ENCODE data around the gene PFAS. TPM values are rescaled to one million over a fixed set of nuclear protein-coding genes. Genes with fewer than 3 reads are reported as not detected.
A peak's percentile ranks its signal among the peaks of the same experiment; 100 is the strongest.
"Not testable (repeated sequence)": the region's sequence is repeated elsewhere in the genome, so short reads cannot be mapped to it uniquely, and the experiment has no call there.

PFAS gene, protein sequence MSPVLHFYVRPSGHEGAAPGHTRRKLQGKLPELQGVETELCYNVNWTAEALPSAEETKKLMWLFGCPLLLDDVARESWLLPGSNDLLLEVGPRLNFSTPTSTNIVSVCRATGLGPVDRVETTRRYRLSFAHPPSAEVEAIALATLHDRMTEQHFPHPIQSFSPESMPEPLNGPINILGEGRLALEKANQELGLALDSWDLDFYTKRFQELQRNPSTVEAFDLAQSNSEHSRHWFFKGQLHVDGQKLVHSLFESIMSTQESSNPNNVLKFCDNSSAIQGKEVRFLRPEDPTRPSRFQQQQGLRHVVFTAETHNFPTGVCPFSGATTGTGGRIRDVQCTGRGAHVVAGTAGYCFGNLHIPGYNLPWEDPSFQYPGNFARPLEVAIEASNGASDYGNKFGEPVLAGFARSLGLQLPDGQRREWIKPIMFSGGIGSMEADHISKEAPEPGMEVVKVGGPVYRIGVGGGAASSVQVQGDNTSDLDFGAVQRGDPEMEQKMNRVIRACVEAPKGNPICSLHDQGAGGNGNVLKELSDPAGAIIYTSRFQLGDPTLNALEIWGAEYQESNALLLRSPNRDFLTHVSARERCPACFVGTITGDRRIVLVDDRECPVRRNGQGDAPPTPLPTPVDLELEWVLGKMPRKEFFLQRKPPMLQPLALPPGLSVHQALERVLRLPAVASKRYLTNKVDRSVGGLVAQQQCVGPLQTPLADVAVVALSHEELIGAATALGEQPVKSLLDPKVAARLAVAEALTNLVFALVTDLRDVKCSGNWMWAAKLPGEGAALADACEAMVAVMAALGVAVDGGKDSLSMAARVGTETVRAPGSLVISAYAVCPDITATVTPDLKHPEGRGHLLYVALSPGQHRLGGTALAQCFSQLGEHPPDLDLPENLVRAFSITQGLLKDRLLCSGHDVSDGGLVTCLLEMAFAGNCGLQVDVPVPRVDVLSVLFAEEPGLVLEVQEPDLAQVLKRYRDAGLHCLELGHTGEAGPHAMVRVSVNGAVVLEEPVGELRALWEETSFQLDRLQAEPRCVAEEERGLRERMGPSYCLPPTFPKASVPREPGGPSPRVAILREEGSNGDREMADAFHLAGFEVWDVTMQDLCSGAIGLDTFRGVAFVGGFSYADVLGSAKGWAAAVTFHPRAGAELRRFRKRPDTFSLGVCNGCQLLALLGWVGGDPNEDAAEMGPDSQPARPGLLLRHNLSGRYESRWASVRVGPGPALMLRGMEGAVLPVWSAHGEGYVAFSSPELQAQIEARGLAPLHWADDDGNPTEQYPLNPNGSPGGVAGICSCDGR (N-terminal part only)
- total RNA-seq = 100 to 1,000 TPM; 113 to 141 TPM

DNA sequence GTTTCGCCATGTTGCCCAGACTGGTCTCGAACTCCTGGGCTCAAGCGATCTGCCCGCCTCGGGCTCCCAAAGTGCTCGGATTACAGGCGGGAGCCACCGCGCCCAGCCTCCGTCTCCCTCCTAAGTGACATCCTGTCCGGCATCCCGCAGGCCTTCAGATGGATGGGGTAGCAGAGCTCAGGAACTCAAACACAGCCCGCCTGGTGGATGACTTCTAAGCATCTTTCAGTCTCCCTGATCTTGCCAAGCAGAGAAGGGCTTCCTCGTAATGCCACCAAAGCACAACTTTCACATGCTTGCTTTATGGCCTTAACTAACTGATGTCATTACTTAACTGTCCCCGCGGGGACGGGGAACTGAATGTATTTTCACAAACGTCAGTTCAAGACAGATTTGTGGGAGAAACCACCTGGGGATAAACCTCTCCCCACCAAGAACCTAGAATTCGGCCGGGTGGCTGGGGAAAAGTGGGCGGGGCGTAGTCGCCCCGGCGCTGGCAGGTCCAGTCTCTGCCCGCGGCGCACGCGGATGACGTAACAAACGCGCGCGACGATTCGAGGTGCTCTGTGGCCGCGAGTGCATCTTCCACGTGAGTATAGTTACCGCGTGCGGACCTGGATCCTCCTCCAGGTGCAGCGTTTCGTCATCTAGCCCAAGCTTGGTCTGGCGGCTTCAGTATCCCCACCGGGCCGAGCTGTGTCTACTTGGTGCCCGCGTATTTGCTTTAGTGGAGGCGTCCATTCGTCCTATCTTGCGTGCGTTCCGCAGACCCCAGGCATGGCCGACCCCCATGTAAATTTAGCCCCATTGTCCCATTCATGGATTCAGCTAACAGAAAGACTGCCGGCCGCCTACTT lies at the start of gene PFAS:
Gene PFAS (plus strand): TSS at position 539 of the 857 bp plus-strand sequence. CDS start 4,649 bp downstream, outside the sequence.
- intact Hi-C loops (cut with DNase I, micrococcal nuclease) = loop anchor here (1.0 to 5.0 kb wide), 18 partner anchors 27 to 1010 kb away; partner anchors contain the start of genes RANGRF (in 2 of the 2), RPL26 (in 2 of the 2), ALOXE3 (in 1 of the 2) and CNTROB (in 1 of the 2)
- H3K4me3 Mint-ChIP-seq = peak within 1 kb of the TSS; percentile 94
- H3K9me3 Mint-ChIP-seq (ENCODE audit: low read depth) = no peaks in the 10 kb centered on the region
- H3K27me3 Mint-ChIP-seq = no peaks in the 10 kb centered on the region
- DNase-seq = peak; percentile 98
- CTCF ChIA-PET = interaction anchor here (0.5 to 2.2 kb wide), 13 partner anchors 11 to 506 kb away, joined by 3 to 14 read pairs (median 4); no protein-coding TSS in a partner anchor
- peaks cover 37% of the 10 kb centered on the region for H3K36me3 Mint-ChIP-seq (ENCODE audit: low read depth)
- peak; percentile 57 for ATAC-seq
- H3K27ac Mint-ChIP-seq = peak within 1 kb of the TSS; percentile 98
- peaks cover 36% of the 10 kb centered on the region for H3K4me1 Mint-ChIP-seq
- POLR2A ChIA-PET = interaction anchor here (0.6 to 4.0 kb wide), 15 partner anchors 24 to 353 kb away, joined by 3 to 40 read pairs (median 5); partner anchors contain the start of genes ALOXE3, BORCS6, RANGRF and SLC25A35

DNA sequence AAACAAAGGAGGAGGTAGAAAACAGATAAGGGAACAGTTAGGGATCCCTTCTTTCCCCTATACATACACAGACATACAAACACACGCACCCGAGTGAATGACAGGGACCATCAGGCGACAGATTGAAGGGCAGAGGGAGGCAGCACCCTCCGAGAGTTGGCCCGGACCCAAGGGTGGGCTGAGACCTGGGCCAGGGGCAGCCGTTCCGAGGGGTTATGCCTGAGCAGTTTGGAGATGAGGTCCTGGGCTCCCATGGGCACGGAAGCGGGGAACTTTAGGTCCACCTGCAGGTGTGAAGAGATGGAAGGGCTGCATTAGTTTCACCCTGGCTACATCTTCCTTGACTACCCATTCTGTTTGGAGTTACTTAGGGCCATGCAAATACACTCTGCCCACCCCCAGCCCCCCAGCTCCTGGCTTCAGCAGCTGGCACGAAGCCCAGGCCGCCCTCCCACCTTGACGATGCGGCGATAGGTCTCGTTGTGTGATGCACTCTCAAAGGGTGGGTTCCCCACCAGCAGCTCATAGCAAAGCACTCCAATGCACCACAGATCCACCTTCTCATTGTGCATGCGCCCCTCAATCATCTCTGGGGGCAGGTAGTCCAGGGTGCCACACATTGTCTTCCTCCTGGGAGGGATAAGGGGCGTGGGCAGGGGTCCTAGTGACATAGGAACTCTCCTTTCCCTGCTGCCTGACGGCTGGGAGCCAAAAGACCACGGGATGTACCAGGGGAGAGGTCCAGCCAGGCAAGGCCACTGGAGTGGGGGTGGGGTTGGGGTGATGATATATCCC lies 44.1 kb upstream of the PFAS start:
- peaks cover 15% of the 10 kb centered on the region for H3K4me1 Mint-ChIP-seq
- DNase-seq (no peak), ATAC-seq (no peak)
- H3K27me3 Mint-ChIP-seq = no peaks in the 10 kb centered on the region
- H3K27ac Mint-ChIP-seq = no peak overlapping the region
- POLR2A ChIA-PET = interaction anchor here (0.6 kb wide), 2 partner anchors 9 to 17 kb away, joined by 3 to 4 read pairs; no protein-coding TSS in a partner anchor
- no peaks in the 10 kb centered on the region for H3K9me3 Mint-ChIP-seq (ENCODE audit: low read depth)
- H3K4me3 Mint-ChIP-seq = no peak overlapping the region
- CTCF ChIA-PET = interaction anchor here (0.5 to 1.2 kb wide), 4 partner anchors 12 to 958 kb away, joined by 3 to 4 read pairs (median 3); no protein-coding TSS in a partner anchor
- intact Hi-C loops (cut with DNase I, micrococcal nuclease) = no loop called here
- peaks cover 70% of the 10 kb centered on the region for H3K36me3 Mint-ChIP-seq (ENCODE audit: low read depth)

DNA sequence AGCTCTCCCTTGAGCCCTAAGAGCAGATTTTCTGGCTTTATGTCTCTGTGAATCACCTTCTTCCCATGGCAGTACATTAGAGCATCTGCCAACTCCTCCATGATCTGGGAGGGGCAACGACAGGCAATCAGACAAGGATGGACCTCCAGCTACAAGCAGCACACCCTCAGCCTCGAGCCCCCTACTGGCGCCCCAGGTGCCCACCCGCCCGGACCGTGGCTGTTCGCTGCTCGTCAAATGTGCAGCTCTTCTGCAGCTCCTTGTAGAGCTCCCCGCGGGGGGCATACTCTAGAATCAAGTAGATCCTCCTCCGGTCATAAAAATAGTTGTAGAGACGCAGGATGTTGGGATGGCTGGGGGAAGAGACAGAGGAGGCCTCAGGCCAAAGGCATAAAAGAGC lies 42.6 kb upstream of the PFAS start:
- Mint-ChIP-seq H3K27me3 (no peaks in the 10 kb centered on the region), H3K27ac (no peak overlapping the region), H3K9me3 (ENCODE audit: low read depth) (no peaks in the 10 kb centered on the region), H3K36me3 (ENCODE audit: low read depth) (peaks cover 65% of the 10 kb centered on the region), H3K4me3 (no peak overlapping the region), H3K4me1 (peaks cover 21% of the 10 kb centered on the region)
- ATAC-seq (no peak), DNase-seq (no peak)
- intact Hi-C loops (cut with DNase I, micrococcal nuclease) = no loop called here
- POLR2A ChIA-PET = interaction anchor here (0.9 to 1.4 kb wide), 4 partner anchors 13 to 68 kb away, joined by 3 to 4 read pairs (median 4); partner anchors contain the start of gene BORCS6
- CTCF ChIA-PET = interaction anchor here (0.8 to 1.7 kb wide), 2 partner anchors 15 to 16 kb away, joined by 4 to 5 read pairs; partner anchors contain the start of gene BORCS6

DNA sequence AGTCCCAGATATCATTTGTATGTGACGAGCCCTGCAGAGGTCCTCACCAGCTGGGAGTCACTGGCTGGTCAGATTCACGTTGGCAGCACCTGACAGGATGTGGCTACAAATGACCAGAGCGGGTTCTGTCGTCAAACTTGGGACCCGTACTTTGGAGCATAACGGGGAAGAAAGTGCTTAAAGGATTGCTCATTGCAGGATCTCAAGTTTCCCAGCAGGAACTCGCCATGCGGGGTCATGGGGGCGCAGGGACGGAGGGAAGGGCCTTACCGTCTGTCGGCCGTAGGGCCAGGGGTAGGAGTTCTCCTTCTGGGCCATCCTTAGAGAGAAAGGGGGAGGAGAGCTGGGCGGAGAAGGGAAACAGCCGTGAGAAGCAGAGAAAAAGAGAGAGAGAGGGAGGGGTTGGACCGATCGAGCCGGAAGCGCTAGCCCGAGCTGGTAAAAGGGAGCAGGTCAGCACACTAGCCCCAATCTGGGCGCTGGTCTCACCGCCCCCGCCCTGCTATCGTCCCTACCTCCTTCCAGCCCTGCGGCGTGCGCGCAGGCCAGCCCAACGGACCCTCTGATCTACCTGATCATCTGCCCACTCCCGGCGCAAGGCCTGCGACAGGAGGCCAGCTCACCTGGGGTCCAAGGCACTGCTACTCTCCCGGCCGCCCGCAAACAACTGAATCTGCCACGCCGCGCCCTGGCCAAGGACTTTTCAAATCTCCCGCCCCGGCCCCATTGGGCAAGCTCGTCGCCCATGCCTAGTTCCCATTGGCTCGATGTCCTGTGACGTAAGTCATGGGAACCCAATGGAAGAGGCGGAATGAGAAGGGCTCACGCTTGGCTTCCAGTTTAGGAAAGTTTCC lies 39.0 kb upstream of the PFAS start, which contains the start of gene AURKB:
Gene AURKB (minus strand): TSS at position 669 of the 854 bp plus-strand sequence. CDS start 351 bp downstream, at position 318.
- peak; percentile 98 for ATAC-seq
- Mint-ChIP-seq H3K4me3 (peak within 1 kb of the TSS; percentile 99), H3K27me3 (no peaks in the 10 kb centered on the region), H3K27ac (peak within 1 kb of the TSS; percentile 97), H3K9me3 (ENCODE audit: low read depth) (no peaks in the 10 kb centered on the region), H3K4me1 (peaks cover 20% of the 10 kb centered on the region), H3K36me3 (ENCODE audit: low read depth) (peaks cover 45% of the 10 kb centered on the region)
- peak; percentile 96 for DNase-seq
- intact Hi-C loops (cut with DNase I, micrococcal nuclease) = loop anchor here (1.0 kb wide), 4 partner anchors 10 to 23 kb away; partner anchors contain the start of gene BORCS6 (in 1 of the 2)
- CTCF ChIA-PET = interaction anchor here (0.8 to 5.5 kb wide), 11 partner anchors 9 to 91 kb away, joined by 3 to 28 read pairs (median 5); no protein-coding TSS in a partner anchor
- POLR2A ChIA-PET = interaction anchor here (0.5 to 3.2 kb wide), 21 partner anchors 8 to 136 kb away, joined by 3 to 26 read pairs (median 4); partner anchors contain the start of genes BORCS6 and CTC1

DNA sequence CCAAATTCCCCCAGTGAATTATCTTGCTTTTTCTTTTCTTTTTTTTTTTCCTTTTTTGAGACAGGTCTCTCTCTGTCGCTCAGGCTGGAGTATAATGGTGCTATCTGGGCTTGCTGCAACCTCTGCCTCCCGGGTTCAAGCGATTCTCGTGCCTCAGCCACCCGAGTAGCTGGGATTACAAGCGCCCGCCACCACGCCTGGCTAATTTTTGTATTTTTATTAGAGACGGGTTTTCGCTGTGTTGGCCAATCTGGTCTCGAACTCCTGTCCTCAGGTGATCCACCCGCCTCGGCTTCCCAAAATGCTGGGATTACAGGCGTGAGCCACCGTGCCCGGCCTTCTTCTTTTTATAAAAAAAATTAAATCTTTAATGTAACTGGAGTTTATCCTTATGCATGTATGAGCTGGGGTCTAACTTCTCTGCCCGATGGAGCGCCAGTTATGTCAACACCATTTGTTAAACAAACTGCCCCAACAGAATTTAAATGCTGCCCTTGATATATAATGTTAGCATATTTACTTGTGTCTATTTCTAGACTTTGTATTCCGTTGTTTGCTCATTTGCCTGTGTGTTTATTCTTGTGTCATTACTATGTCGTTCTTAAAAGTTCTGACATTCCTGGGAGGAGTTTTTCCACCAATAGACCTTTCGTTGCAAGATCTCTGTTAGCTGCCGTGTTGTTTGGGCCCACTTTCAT lies 38.2 kb upstream of the PFAS start:
- CTCF ChIA-PET = interaction anchor here (0.8 to 5.5 kb wide), 10 partner anchors 11 to 92 kb away, joined by 3 to 28 read pairs (median 6); no protein-coding TSS in a partner anchor

DNA sequence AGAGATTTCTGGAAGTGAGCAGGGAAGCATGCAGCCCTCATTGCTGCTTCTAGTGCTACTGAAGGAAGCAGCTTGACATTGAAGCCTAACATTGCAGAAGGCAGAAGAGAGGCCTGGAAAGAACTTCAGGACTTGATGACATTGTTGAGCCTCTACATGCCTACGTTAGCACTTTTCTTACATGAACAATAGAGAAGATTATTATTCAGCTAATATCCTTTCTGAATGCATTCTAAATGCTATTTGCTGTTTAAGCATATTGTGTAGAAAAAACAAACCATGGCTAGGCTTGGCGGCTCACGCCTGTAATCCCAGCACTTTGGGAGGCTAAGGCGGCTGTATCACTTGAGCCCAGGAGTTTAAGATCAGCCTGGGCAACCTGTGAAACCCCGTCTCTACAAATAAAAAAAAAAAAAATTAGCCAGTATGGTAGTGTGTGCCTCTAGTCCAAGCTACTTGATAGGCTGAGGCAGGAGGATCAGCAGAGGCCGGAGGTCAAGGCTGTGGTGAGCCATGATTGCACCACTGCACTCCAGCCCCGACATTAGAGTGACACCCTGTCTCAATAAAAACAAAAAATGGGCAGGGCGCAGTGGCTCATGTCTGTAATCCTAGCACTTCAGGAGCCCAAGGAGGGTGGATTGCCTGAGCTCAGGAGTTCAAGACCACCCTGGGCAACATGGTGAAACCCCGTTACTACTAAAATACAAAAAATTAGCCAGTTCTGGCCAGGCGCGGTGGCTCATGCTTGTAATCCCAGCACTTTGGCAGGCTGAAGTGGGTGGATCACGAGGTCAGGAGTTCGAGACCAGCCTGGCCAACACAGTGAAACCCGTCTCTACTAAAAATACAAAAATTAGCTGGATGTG lies 36.5 kb upstream of the PFAS start:
- Mint-ChIP-seq H3K36me3 (ENCODE audit: low read depth) (peaks cover 22% of the 10 kb centered on the region), H3K4me3 (no peak overlapping the region), H3K27me3 (no peaks in the 10 kb centered on the region), H3K9me3 (ENCODE audit: low read depth) (no peaks in the 10 kb centered on the region), H3K4me1 (peaks cover 16% of the 10 kb centered on the region), H3K27ac (no peak overlapping the region)
- POLR2A ChIA-PET = interaction anchor here (3.2 kb wide), 1 partner anchor 9 kb away, joined by 26 read pairs; no protein-coding TSS in a partner anchor
- CTCF ChIA-PET = interaction anchor here (0.7 to 5.5 kb wide), 5 partner anchors 9 to 139 kb away, joined by 3 to 28 read pairs (median 5); no protein-coding TSS in a partner anchor
- ATAC-seq (no peak), DNase-seq (no peak)
- intact Hi-C loops (cut with DNase I, micrococcal nuclease) = no loop called here

More for the DNA sequence above, 38.2 kb upstream of the PFAS start:
- no peaks in the 10 kb centered on the region for H3K27me3 Mint-ChIP-seq
- DNase-seq (no peak), ATAC-seq (peak; percentile 42)
- no peaks in the 10 kb centered on the region for H3K9me3 Mint-ChIP-seq (ENCODE audit: low read depth)
- intact Hi-C loops (cut with DNase I, micrococcal nuclease) = loop anchor here (1.0 kb wide), 4 partner anchors 9 to 24 kb away; partner anchors contain the start of gene BORCS6 (in 1 of the 2)
- POLR2A ChIA-PET = interaction anchor here (0.6 to 3.2 kb wide), 17 partner anchors 10 to 137 kb away, joined by 3 to 26 read pairs (median 5); partner anchors contain the start of gene CTC1
- peak overlapping the region; percentile 99 for H3K4me3 Mint-ChIP-seq
- peaks cover 20% of the 10 kb centered on the region for H3K4me1 Mint-ChIP-seq
- H3K36me3 Mint-ChIP-seq (ENCODE audit: low read depth) = peaks cover 39% of the 10 kb centered on the region
- peak overlapping the region; percentile 97 for H3K27ac Mint-ChIP-seq

DNA sequence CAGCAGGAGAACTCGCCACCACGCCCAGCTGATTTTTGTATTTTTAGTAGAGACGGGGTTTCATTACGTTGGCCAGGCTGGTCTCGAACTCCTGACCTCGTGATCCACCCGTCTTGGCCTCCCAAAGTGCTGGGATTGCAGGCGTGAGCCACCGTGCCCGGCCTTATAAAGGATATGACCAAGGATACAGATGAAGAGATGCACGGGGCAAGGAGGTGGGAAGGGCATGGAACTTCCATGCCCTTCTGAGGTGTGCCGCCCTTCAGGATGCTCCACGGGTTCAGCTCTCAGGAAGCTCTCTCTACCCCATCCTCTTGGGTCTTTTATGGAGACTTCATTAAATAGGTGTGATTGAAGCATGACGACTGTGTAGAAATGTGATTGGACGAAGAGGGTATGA lies 35.1 kb upstream of the PFAS start:
- H3K27ac Mint-ChIP-seq; intact Hi-C loops (cut with DNase I, micrococcal nuclease); H3K27me3 Mint-ChIP-seq; DNase-seq; H3K9me3 Mint-ChIP-seq (ENCODE audit: low read depth); H3K4me3 Mint-ChIP-seq; ATAC-seq: not testable (repeated sequence)
- Mint-ChIP-seq H3K4me1 (peaks cover 13% of the 10 kb centered on the region), H3K36me3 (ENCODE audit: low read depth) (peaks cover 12% of the 10 kb centered on the region)
- ChIA-PET POLR2A (interaction anchor here (0.6 kb wide), 2 partner anchors 41 to 79 kb away, joined by 3 read pairs; no protein-coding TSS in a partner anchor), CTCF (interaction anchor here (0.6 to 1.9 kb wide), 3 partner anchors 24 to 103 kb away, joined by 3 to 7 read pairs (median 4); partner anchors contain the start of gene BORCS6)

All from activated CD4-positive, alpha-beta T cell treated with anti-CD3 and anti-CD28 coated beads for 36 hours (primary cell).